WTC11 (cell line): Measurements from ENCODE around the gene SLC44A5. TPM values are rescaled to one million over a fixed set of nuclear protein-coding genes. Genes with fewer than 3 reads are reported as not detected.

Experiments
- ATAC-seq: fragments of 200-7000 bp; cut with Tn5 transposase; 2 replicates; pipeline ENCODE4 v1.10.0; 2021; ENCODE audit warnings: mild to moderate bottlenecking, moderate library complexity
- CTCF ChIA-PET: fragments of 300-600 bp; sonication (Branson Sonifier 250); formaldehyde crosslinking; loops from one replicate; lab custom pipeline; 2021; ENCODE audit warnings: antibody characterized with exemption; lab: Charles Lee
- POLR2A ChIA-PET: fragments of 350-600 bp; sonication (Branson Sonifier 250); formaldehyde crosslinking; loops from one replicate; lab custom pipeline; 2021; ENCODE audit warnings: antibody characterized with exemption; lab: Charles Lee
- DNase-seq: peaks from one replicate; pipeline ENCODE4 v3.0.0; 2021; ENCODE audit warnings: low spot score
- H3K27ac Mint-ChIP-seq: 2 replicates; pipeline ENCODE4 v1.8.0; 2021; ENCODE audit warnings: mixed read lengths
- H3K27me3 Mint-ChIP-seq: 2 replicates; pipeline ENCODE4 v1.8.0; 2021; ENCODE audit warnings: low read depth, mild to moderate bottlenecking, moderate library complexity, mixed read lengths
- H3K36me3 Mint-ChIP-seq: 2 replicates; pipeline ENCODE4 v1.8.0; 2021; ENCODE audit warnings: mixed read lengths
- H3K4me1 Mint-ChIP-seq: 2 replicates; pipeline ENCODE4 v1.8.0; 2022; ENCODE audit warnings: mixed read lengths
- H3K4me3 Mint-ChIP-seq: 2 replicates; pipeline ENCODE4 v1.8.0; 2021; ENCODE audit warnings: mild to moderate bottlenecking, moderate library complexity, mixed read lengths
- H3K9me3 Mint-ChIP-seq: 2 replicates; pipeline ENCODE4 v1.8.0; 2021; ENCODE audit warnings: mixed read lengths
- AR ChIP-seq: fragments of 250-450 bp; sonication (Bioruptor Pico); IDR thresholded peaks from 2 replicates; pipeline ENCODE4 v1.9.0; 2021; ENCODE audit warnings: mild to moderate bottlenecking
- ARID4B ChIP-seq: sonication (generic); formaldehyde crosslinking; IDR thresholded peaks from 2 replicates; pipeline ENCODE4 v1.8.0; 2023; ENCODE audit warnings: missing genetic modification reagents, mild to moderate bottlenecking, borderline replicate concordance
- ELF4 ChIP-seq: sonication (generic); formaldehyde crosslinking; IDR thresholded peaks from 2 replicates; pipeline ENCODE4 v1.8.1; 2022; ENCODE audit warnings: low read depth, mild to moderate bottlenecking, moderate library complexity, missing genetic modification reagents
- FOXP1 ChIP-seq: sonication (generic); formaldehyde crosslinking; IDR thresholded peaks from 2 replicates; pipeline ENCODE4 v1.8.0; 2022; ENCODE audit warnings: missing genetic modification reagents, mild to moderate bottlenecking, moderate library complexity, borderline replicate concordance
- NFE2L1 ChIP-seq: sonication (generic); formaldehyde crosslinking; IDR thresholded peaks from 2 replicates; pipeline ENCODE4 v1.8.1; 2023; ENCODE audit warnings: missing genetic modification reagents
- NR1H2 ChIP-seq: sonication (generic); formaldehyde crosslinking; IDR thresholded peaks from 2 replicates; pipeline ENCODE4 v1.9.0; 2021; ENCODE audit warnings: mild to moderate bottlenecking, moderate library complexity, missing genetic modification reagents
- NR2C2 ChIP-seq: sonication (generic); formaldehyde crosslinking; IDR thresholded peaks from 2 replicates; pipeline ENCODE4 v1.8.0; 2022; ENCODE audit warnings: mild to moderate bottlenecking, missing genetic modification reagents
- NR3C1 ChIP-seq: sonication (generic); formaldehyde crosslinking; conservative IDR thresholded peaks from 2 replicates; pipeline ENCODE4 v1.8.1; 2023; ENCODE audit warnings: low read depth, mild to moderate bottlenecking, missing genetic modification reagents
- STAT6 ChIP-seq: sonication (generic); formaldehyde crosslinking; conservative IDR thresholded peaks from 2 replicates; pipeline ENCODE4 v1.8.1; 2023; ENCODE audit warnings: mild to moderate bottlenecking, low read depth, missing genetic modification reagents, moderate library complexity
- TCF7 ChIP-seq: sonication (generic); formaldehyde crosslinking; IDR thresholded peaks from 2 replicates; pipeline ENCODE4 v1.8.0; 2022; ENCODE audit warnings: mild to moderate bottlenecking, low read depth, missing genetic modification reagents, moderate library complexity
- TP53 ChIP-seq: sonication (generic); formaldehyde crosslinking; IDR thresholded peaks from 2 replicates; pipeline ENCODE4 v1.8.1; 2023; ENCODE audit warnings: mild to moderate bottlenecking, missing genetic modification reagents
- ZBTB21 ChIP-seq: sonication (generic); formaldehyde crosslinking; IDR thresholded peaks from 2 replicates; pipeline ENCODE4 v1.8.1; 2023; ENCODE audit warnings: mild to moderate bottlenecking, missing genetic modification reagents, borderline replicate concordance
- ZNF121 ChIP-seq: sonication (generic); formaldehyde crosslinking; IDR thresholded peaks from 2 replicates; pipeline ENCODE4 v1.8.0; 2023; ENCODE audit warnings: missing genetic modification reagents
- ZNF281 ChIP-seq: sonication (generic); formaldehyde crosslinking; IDR thresholded peaks from 2 replicates; pipeline ENCODE4 v1.8.0; 2023; ENCODE audit warnings: mild to moderate bottlenecking, missing genetic modification reagents
- total RNA-seq: library from RNA; stranded (reverse); gene quantifications from 3 replicates; pipeline ENCODE4 v1.2.3, GENCODE V29; 2021
- TF ChIP-seq, protein P1 (sequence below): sonication (generic); formaldehyde crosslinking; IDR thresholded peaks from 2 replicates; pipeline ENCODE4 v1.8.1; 2023; ENCODE audit warnings: mild to moderate bottlenecking, moderate library complexity, missing genetic modification reagents
- TF ChIP-seq, protein P2 (sequence below): sonication (generic); formaldehyde crosslinking; IDR thresholded peaks from 2 replicates; pipeline ENCODE4 v1.8.1; 2022; ENCODE audit warnings: mild to moderate bottlenecking, missing genetic modification reagents, moderate library complexity, borderline replicate concordance
- TF ChIP-seq, protein P3 (sequence below): sonication (generic); formaldehyde crosslinking; IDR thresholded peaks from 2 replicates; pipeline ENCODE4 v1.8.1; 2022; ENCODE audit warnings: mild to moderate bottlenecking, moderate library complexity, missing genetic modification reagents
- TF ChIP-seq, protein P4 (sequence below): sonication (generic); formaldehyde crosslinking; IDR thresholded peaks from 2 replicates; pipeline ENCODE4 v1.8.0; 2022; ENCODE audit warnings: mild to moderate bottlenecking, missing genetic modification reagents

The SLC44A5 gene
- total RNA-seq, 1 experiment from 2014 or later: 1.8 TPM

GRCh38 chr1:75308365-75308764 is 302.5 kb downstream of the SLC44A5 start (continued):
- no peak for TF ChIP-seq AR (CRISPR knock-in tag)
- TF ChIP-seq STAT6: no peak
- TF ChIP-seq ARID4B (CRISPR knock-in tag): no peak
- TF ChIP-seq, protein P1, sequence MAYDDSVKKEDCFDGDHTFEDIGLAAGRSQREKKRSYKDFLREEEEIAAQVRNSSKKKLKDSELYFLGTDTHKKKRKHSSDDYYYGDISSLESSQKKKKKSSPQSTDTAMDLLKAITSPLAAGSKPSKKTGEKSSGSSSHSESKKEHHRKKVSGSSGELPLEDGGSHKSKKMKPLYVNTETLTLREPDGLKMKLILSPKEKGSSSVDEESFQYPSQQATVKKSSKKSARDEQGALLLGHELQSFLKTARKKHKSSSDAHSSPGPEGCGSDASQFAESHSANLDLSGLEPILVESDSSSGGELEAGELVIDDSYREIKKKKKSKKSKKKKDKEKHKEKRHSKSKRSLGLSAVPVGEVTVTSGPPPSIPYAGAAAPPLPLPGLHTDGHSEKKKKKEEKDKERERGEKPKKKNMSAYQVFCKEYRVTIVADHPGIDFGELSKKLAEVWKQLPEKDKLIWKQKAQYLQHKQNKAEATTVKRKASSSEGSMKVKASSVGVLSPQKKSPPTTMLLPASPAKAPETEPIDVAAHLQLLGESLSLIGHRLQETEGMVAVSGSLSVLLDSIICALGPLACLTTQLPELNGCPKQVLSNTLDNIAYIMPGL: no peak
- TF ChIP-seq, protein P2, sequence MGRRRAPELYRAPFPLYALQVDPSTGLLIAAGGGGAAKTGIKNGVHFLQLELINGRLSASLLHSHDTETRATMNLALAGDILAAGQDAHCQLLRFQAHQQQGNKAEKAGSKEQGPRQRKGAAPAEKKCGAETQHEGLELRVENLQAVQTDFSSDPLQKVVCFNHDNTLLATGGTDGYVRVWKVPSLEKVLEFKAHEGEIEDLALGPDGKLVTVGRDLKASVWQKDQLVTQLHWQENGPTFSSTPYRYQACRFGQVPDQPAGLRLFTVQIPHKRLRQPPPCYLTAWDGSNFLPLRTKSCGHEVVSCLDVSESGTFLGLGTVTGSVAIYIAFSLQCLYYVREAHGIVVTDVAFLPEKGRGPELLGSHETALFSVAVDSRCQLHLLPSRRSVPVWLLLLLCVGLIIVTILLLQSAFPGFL: no peak
- no peak for TF ChIP-seq TP53 (CRISPR knock-in tag)
- no peak for TF ChIP-seq NR3C1
- TF ChIP-seq, all 79 proteins: peak for 0

DNA sequence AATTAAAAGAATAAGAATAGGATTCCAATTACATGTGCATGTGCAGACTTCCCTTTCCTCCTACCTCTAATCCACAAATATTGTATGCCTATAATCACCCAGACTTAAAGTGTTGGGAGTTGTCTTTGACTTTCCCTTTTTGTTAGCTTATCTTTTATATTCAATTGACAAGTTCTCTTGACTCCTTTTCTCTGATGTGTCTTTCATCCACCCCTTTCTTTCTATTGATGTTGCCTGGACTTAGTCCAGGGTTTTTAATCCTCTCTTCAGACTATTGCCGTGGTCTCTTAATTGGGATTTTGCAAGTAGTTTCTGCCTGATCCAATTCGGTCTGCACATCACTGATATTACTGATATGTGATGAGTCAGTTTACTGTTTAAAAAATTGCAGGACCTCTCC is 305.9 kb downstream of the SLC44A5 start:
- no peaks in the 10 kb centered on the region for H3K27me3 Mint-ChIP-seq
- H3K4me3 Mint-ChIP-seq: no peak overlapping the region
- ATAC-seq: no peak
- H3K4me1 Mint-ChIP-seq: peaks cover 6% of the 10 kb centered on the region
- H3K9me3 Mint-ChIP-seq: no peaks in the 10 kb centered on the region
- H3K27ac Mint-ChIP-seq: no peak overlapping the region
- DNase-seq: no peak
- no peaks in the 10 kb centered on the region for H3K36me3 Mint-ChIP-seq
- ChIA-PET POLR2A (no interaction called here), CTCF (no interaction called here)
- TF ChIP-seq, protein P3, sequence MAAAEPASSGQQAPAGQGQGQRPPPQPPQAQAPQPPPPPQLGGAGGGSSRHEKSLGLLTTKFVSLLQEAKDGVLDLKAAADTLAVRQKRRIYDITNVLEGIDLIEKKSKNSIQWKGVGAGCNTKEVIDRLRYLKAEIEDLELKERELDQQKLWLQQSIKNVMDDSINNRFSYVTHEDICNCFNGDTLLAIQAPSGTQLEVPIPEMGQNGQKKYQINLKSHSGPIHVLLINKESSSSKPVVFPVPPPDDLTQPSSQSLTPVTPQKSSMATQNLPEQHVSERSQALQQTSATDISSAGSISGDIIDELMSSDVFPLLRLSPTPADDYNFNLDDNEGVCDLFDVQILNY: no peak
- TF ChIP-seq ZNF121 (no peak), ELF4 (no peak), NR1H2 (CRISPR knock-in tag) (no peak), NFE2L1 (CRISPR knock-in tag) (no peak), TCF7 (CRISPR knock-in tag) (no peak), ZNF281 (CRISPR knock-in tag) (no peak), NR2C2 (CRISPR knock-in tag) (no peak), NR3C1 (no peak), ZBTB21 (CRISPR knock-in tag) (no peak), FOXP1 (CRISPR knock-in tag) (no peak)
- TF ChIP-seq, protein P4, sequence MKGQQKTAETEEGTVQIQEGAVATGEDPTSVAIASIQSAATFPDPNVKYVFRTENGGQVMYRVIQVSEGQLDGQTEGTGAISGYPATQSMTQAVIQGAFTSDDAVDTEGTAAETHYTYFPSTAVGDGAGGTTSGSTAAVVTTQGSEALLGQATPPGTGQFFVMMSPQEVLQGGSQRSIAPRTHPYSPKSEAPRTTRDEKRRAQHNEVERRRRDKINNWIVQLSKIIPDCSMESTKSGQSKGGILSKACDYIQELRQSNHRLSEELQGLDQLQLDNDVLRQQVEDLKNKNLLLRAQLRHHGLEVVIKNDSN: no peak
